GM19099 (cell line): ENCODE data around the gene TMTC3.

Experiments used
- POLR2A ChIP-seq: IDR thresholded peaks from 3 replicates; pipeline ENCODE4 v1.6.1; 2011; ENCODE audit warnings: low read depth; ENCODE audit not compliant: insufficient read length; ENCODE audit errors: extremely low read depth

The TMTC3 gene

DNA sequence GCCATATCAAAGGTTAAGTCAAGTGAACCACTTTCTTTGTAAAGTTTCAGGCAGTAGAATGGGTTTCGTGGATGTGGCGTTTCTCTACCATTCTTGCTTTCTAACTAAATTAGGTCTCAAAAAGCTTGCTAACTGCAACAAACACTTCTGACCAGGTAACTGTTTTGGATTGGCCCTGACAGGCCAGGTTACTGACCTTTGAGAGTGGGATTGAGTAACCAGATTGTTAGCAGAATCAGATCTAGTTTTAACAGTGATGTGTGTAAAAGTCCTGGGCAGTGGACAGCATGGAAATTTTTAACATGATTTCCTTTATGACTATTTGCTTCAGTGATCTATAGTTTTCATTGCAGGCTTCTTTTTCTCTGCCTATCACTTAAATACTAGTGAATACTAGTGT is 57.9 kb downstream of the TMTC3 start:
- TF ChIP-seq POLR2A = no peak

DNA sequence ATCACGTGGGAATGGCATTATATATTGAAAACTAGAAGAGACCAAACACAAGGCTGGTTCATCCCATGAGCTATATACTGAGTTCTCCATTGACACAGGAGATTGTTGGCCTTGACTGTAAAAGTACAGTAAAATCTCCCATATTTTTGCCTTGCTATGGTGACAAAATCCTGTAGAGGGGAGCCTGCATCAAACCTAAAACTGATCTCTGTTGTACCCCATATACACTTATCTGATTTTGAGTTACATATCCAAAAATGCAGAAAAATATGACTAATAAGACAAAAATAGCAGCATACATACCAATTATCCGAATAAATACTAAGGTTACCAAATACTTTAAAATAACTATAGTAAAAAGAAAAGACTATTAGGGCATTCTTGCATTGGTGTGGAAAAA is 60.4 kb downstream of the TMTC3 start:
- TF ChIP-seq POLR2A = no peak

DNA sequence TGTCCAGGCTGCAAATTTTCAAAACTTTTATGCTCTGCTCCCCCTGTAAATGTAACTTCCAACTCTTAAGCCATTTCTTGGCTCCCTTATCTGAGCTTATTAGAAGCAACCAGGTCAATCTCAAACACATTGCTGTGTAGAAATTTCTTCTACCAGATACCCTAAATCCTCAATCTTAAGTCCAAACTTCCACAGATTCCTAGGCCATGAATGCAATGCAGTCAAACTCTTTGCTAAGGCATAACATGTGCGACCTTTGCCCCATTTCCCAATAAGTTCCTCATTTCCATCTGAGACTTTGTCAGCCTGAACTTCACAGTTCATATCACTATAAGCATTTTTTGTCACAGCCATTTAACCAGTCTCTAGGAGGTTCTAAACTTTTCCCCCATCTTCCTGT is 64.5 kb downstream of the TMTC3 start:
- no peak for TF ChIP-seq POLR2A

DNA sequence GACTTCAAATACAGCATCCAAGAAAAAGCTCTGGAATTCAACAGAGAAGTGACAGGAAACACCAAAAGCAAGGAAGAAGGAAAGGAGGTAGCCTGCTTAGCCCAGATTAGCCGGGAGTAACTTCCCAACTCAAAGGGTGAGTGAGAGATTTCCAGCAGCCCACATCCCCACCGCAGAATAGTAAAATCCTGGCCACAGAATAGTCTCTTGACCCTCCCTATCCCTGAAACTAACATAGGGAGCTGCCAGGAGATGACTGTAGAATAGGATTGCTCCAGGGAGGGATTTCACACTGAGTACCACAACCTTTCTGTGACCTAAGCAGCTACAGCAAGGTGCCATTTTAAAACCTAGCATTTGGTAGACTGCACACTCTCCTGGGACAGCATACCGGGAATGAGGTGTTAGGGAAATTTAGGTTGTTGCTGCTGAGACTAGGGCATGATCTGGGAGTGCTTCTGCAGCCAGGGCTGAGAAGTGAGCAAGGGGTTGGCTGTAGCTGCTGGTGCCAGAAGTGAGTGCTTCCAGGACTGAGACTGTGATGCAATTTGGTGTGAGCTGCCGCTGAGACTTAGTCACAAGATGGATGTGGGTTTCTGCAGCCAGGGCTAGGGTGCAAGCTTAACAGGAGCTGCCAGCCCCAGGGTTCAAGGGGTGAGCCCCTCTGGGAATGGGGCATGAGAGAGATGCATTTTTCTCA is 66.0 kb downstream of the TMTC3 start:
- TF ChIP-seq POLR2A = no peak

DNA sequence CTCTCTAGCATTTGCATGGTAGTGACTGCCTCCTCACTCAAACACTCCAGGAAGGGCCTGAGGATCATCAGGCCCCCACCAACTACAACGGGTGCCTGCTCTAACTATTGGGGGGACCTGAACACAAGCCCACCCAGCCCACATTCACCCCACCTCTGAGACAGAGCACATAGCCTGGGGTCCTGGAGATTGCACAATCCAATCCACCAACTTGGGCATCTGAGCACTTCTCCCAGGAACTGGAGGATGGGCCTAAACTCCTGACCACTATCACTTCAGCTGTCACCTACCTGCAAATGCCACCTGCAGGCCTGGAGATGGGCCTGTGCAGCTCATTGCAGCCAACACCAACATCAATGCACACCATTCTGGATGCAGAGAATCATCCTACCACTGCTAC is 66.6 kb downstream of the TMTC3 start:
- no peak for TF ChIP-seq POLR2A

DNA sequence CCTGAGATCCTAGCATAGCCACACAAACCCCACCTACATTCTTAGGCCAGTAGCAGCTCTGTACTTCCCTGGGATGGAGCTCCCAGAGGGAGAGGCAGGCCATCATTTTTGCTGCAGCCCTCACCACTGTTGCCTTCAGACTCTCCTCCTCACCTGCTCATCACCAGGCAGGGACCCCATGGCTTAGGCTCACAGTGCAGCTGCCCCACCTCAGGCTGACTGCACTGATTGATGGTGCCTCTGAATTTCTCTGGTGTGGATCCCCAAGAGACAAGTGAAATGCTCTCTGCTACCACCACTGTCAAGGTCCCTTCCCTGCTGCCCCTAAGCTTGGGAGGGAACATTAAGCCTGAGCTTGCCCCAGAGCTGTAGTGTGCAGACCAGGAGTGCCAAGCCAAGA is 76.2 kb downstream of the TMTC3 start:
- TF ChIP-seq POLR2A = no peak

DNA sequence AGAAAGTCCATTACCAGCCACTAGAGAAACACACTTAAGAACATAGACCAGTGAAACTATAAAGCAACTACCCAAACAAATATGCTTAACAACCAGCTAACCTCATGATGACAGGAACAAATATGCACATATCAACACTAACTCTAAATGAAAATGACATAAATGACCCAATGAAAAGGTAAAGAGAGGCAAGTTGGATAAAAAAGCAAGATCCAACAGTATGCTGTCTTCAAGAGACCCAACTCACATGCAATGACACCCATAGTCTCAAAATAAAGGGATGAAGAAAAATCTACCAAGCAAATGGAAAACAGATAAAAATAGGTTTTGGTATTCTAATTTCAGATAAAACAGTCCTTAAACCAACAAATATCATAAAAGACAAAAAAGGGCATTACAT is 77.8 kb downstream of the TMTC3 start:
- no peak for TF ChIP-seq POLR2A

DNA sequence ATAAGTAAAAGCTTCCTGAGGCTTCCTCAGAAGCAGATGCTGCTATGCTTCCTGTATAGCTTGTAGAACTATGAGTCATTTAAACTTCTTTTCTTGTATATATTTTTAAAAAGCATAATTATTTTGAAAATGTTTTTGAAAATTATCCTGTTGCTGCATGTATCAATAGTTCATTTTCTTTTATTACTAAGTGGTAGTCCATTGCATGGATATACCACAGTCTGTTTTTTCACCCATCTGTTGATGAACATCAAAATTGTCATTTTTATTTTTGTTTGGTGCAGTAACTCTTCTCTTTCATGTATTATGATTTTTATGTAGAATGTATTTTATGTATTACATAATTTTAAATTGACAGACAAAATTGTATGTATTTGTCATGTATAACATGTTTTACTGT is 81.4 kb downstream of the TMTC3 start:
- TF ChIP-seq POLR2A = no peak

DNA sequence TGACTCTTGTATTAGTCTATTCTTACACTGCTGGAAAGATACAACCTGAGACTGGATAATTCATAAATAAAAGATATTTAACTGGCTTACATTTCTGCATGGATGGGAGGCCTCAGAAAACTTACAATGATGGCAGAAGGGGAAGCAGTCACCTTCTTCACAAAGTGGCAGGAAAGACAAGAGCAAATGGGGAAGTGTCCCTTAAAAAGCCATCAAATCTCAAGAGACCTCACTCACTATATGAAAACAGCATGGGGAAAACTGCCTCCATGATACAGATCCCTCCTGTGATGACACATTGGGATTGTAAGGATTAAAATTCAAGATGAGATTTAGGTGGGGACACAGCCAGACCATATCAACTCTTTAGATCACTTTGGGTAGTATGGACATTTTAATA is 83.7 kb downstream of the TMTC3 start:
- TF ChIP-seq POLR2A = no peak

DNA sequence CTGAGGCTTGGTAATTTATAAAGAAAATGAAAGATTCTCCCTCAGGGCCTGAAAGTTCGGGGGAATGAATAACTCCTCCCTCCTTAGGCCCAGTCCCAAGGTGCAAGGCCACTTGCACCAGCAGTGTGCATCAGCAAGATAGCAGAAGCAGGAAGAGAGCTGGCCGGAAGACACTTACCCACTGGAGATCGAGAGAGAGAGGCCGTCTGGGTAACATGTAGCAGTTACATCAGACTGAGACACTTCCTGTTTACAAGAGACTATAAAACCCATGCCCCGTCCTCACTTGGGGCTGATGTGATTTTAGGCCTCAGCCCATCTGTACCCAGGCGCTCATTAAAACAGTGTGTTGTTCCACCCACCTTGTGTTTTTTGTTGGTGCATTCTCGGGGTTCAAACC is 85.2 kb downstream of the TMTC3 start:
- no peak for TF ChIP-seq POLR2A

DNA sequence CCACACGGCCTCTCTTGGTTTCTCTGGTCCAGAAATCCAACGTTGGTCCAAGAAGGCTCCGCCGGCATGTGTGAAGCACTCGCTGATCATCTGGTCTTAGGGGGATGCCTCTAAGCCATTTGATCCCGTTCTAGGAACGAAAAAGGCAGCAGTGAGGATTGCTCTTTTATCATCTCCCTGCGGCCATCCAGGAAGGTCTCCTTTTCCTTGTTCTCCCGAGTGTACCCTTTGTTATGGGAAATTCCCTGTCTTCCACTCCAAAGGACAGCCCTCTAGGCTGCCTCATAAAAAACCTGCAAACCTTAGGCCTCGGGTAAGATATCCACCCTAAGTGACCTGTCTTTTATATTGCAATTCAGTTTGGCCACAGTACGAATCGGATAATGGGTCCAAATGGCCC is 85.8 kb downstream of the TMTC3 start:
- TF ChIP-seq POLR2A = no peak

DNA sequence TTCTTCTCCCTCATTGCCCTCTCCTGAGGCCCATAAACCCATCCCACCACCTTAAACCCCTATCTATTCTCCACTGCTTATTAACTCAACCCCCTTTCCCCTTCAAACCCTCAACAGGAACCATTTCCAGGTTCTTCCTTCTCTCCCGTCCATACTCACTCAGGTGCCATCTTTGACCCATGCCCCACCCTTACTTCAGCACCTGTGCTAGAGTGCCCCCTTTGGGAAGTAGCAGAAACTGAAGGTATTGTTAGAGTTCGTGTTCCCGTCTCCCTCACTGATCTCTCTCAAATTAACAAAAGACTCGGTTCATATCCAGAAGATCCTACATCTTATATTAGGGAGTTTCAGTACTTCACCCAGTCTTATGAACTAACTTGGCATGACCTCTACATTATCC is 86.6 kb downstream of the TMTC3 start:
- no peak for TF ChIP-seq POLR2A

DNA sequence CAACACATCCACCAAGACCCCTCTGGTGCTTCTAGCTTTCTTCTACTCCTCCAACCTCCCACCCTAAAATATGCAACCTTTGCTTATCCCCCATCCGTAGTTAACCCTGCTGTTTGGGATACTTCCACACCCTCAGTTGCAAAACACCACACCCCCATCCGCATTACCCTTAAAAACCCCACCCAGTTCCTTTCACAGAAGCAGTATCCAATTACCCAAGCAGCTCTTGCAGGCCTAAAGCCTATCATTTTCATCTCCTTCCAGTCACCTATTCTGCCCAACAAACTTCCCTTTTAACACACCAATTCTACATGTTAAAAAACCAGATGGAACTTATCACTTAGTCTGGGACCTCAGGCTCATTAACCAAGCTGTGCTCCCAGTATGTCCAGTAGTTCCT is 88.2 kb downstream of the TMTC3 start:
- no peak for TF ChIP-seq POLR2A

DNA sequence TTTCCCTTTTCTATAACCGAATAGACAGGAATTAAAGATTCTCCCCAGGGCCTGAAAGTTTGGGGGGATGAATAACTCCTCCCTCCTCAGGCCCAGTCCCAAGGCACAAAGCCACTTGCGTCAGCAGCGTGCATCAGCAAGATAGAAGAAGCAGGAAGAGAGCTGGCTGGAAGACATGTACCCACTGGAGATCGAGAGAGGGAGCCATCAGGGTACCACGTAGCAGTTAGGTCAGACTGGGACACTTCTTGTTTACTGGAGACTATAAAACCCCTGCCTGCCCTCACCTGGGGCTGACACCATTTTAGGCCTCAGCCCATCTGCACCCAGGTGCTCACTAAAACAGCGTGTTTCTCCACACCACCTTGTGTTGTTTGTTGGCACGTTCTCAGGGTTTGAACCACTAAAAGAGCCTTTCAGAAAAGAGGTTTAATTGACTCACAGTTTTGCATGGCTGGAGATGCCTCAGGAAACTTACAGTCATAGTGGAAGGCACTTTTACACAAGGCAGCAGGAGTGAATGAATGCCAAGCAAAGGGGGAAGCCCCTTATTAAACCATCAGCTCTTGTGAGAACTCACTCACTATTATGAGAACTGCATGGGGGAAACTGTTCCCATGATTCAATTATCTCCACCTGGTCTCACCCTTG is 93.2 kb downstream of the TMTC3 start:
- TF ChIP-seq POLR2A = no peak

DNA sequence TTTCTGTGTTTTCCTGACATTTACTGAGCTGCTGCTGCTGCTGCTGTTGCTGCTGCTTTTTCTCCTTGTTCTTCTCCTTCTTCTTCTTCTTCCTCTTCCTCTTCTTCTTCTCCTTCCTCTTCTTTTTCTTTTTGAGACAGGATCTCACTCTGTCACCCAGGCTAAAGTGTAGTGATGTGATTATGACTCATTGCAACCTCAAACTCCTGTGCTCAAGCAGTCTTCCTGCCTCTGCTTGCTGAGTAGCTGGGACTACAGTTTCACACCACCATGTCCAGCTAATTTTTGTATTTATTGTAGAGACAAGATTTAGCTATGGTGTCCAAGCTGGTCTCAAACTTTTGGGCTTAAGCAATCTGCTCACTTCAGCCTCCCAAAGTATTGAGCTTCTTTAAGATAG is 95.8 kb downstream of the TMTC3 start:
- TF ChIP-seq POLR2A = no peak

DNA sequence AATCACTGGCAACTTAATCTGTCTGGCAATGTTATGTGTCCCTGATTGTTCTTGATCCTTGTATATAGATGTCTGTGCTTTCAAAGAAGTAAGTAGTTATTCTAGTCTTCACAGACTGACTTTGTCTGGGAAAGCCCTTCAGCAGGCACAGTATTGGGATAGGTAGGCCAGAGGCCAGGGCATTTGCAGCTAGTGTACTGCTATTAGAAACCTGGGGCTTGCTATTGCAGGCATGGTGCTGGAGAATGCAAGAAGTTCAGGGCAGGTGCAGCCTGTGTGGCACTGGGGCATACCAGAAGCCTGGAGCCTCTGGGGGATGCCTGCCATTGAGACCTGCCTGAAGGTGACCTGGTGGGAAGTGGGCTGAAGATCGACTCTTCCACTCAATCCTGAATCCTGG is 96.3 kb downstream of the TMTC3 start:
- TF ChIP-seq POLR2A = no peak
